SK-N-SH treated with all-trans-retinoic acid at 6 μM for 48 hours (cell line): ENCODE data around the gene PLPP7.

Experiments
- ARNTL ChIP-seq: fragments of 450-650 bp; formaldehyde crosslinking; IDR thresholded peaks from 2 replicates; pipeline ENCODE4 v1.5.0; 2020; ENCODE audit warnings: low read depth, mild to moderate bottlenecking, moderate library complexity, borderline replicate concordance
- GLIS3 ChIP-seq: fragments of 250-450 bp; sonication (Bioruptor Pico); IDR thresholded peaks from 2 replicates; pipeline ENCODE4 v1.5.0; 2020; ENCODE audit warnings: mild to moderate bottlenecking, moderate library complexity
- ISL1 ChIP-seq: fragments of 250-450 bp; sonication (Bioruptor Pico); IDR thresholded peaks from 2 replicates; pipeline ENCODE4 v2.1.2; 2022; ENCODE audit warnings: mild to moderate bottlenecking, moderate library complexity
- SNAI2 ChIP-seq: fragments of 250-450 bp; sonication (Bioruptor Pico); IDR thresholded peaks from 2 replicates; pipeline ENCODE4 v1.5.0; 2020; ENCODE audit warnings: mild to moderate bottlenecking, moderate library complexity
- TF ChIP-seq, protein P1 (sequence below): fragments of 250-450 bp; sonication (Bioruptor Pico); IDR thresholded peaks from 2 replicates; pipeline ENCODE4 v1.8.0; 2020; ENCODE audit warnings: mild to moderate bottlenecking, moderate library complexity, borderline replicate concordance
- TF ChIP-seq, protein P2 (sequence below): fragments of 250-450 bp; sonication (Bioruptor Pico); IDR thresholded peaks from 2 replicates; pipeline ENCODE4 v1.5.0; 2020; ENCODE audit warnings: mild to moderate bottlenecking, moderate library complexity
- TF ChIP-seq, protein P3 (sequence below): fragments of 250-450 bp; sonication (Bioruptor Pico); IDR thresholded peaks from 2 replicates; pipeline ENCODE4 v1.8.0; 2021; ENCODE audit warnings: low read depth, mild to moderate bottlenecking, moderate library complexity, borderline replicate concordance
- TF ChIP-seq, protein P4 (sequence below): fragments of 250-450 bp; sonication (Bioruptor Pico); IDR thresholded peaks from 2 replicates; pipeline ENCODE4 v1.5.1; 2021; ENCODE audit warnings: mild to moderate bottlenecking, moderate library complexity

DNA sequence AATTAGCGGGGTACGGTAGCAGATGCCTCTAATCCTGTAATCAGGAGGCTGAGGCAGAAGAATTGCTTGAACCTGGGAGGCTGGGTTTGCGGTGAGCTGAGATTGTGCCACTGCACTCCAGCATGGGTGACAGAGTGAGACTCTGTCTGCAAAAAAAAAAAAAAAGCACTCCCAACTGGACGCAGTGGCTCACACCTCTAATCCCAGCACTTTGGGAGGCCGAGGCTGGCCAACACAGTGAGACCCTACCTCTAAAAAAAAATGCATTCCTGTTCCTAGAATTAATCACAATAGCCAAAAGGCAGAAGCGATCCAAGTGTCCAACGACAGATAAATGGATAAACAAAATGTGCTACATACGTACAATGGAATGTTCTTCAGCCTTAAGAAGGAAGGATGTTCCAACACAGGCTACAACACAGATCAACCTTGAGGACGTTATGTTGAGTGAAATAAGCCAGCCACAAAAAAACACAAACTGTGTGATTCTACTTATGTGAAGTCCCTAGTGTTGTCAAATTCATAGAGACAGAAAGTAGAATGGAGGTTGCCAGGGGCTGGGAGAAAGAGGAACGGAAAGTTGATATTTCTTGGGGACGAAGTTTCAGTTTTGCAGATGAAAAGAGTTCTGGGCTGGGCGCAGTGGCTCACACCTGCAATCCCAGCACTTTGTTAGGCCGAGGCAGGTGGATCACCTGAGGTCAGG is 27.0 kb upstream of the PLPP7 start:
- TF ChIP-seq, protein P1, sequence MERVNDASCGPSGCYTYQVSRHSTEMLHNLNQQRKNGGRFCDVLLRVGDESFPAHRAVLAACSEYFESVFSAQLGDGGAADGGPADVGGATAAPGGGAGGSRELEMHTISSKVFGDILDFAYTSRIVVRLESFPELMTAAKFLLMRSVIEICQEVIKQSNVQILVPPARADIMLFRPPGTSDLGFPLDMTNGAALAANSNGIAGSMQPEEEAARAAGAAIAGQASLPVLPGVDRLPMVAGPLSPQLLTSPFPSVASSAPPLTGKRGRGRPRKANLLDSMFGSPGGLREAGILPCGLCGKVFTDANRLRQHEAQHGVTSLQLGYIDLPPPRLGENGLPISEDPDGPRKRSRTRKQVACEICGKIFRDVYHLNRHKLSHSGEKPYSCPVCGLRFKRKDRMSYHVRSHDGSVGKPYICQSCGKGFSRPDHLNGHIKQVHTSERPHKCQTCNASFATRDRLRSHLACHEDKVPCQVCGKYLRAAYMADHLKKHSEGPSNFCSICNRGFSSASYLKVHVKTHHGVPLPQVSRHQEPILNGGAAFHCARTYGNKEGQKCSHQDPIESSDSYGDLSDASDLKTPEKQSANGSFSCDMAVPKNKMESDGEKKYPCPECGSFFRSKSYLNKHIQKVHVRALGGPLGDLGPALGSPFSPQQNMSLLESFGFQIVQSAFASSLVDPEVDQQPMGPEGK, result no peak
- TF ChIP-seq, protein P2, sequence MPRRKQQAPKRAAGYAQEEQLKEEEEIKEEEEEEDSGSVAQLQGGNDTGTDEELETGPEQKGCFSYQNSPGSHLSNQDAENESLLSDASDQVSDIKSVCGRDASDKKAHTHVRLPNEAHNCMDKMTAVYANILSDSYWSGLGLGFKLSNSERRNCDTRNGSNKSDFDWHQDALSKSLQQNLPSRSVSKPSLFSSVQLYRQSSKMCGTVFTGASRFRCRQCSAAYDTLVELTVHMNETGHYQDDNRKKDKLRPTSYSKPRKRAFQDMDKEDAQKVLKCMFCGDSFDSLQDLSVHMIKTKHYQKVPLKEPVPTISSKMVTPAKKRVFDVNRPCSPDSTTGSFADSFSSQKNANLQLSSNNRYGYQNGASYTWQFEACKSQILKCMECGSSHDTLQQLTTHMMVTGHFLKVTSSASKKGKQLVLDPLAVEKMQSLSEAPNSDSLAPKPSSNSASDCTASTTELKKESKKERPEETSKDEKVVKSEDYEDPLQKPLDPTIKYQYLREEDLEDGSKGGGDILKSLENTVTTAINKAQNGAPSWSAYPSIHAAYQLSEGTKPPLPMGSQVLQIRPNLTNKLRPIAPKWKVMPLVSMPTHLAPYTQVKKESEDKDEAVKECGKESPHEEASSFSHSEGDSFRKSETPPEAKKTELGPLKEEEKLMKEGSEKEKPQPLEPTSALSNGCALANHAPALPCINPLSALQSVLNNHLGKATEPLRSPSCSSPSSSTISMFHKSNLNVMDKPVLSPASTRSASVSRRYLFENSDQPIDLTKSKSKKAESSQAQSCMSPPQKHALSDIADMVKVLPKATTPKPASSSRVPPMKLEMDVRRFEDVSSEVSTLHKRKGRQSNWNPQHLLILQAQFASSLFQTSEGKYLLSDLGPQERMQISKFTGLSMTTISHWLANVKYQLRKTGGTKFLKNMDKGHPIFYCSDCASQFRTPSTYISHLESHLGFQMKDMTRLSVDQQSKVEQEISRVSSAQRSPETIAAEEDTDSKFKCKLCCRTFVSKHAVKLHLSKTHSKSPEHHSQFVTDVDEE, result no peak
- TF ChIP-seq, protein P3, sequence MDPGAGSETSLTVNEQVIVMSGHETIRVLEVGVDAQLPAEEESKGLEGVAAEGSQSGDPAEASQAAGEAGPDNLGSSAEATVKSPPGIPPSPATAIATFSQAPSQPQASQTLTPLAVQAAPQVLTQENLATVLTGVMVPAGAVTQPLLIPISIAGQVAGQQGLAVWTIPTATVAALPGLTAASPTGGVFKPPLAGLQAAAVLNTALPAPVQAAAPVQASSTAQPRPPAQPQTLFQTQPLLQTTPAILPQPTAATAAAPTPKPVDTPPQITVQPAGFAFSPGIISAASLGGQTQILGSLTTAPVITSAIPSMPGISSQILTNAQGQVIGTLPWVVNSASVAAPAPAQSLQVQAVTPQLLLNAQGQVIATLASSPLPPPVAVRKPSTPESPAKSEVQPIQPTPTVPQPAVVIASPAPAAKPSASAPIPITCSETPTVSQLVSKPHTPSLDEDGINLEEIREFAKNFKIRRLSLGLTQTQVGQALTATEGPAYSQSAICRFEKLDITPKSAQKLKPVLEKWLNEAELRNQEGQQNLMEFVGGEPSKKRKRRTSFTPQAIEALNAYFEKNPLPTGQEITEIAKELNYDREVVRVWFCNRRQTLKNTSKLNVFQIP (CRISPR knock-in tag), result no peak
- no peak for TF ChIP-seq ARNTL (CRISPR knock-in tag)
- no peak for TF ChIP-seq ISL1 (CRISPR knock-in tag)
- no peak for TF ChIP-seq GLIS3
- TF ChIP-seq, protein P4, sequence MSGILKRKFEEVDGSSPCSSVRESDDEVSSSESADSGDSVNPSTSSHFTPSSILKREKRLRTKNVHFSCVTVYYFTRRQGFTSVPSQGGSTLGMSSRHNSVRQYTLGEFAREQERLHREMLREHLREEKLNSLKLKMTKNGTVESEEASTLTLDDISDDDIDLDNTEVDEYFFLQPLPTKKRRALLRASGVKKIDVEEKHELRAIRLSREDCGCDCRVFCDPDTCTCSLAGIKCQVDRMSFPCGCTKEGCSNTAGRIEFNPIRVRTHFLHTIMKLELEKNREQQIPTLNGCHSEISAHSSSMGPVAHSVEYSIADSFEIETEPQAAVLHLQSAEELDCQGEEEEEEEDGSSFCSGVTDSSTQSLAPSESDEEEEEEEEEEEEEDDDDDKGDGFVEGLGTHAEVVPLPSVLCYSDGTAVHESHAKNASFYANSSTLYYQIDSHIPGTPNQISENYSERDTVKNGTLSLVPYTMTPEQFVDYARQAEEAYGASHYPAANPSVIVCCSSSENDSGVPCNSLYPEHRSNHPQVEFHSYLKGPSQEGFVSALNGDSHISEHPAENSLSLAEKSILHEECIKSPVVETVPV, result no peak
- TF ChIP-seq SNAI2, result no peak
